Cardiac septum (tissue), 1 donor: ENCODE results near the gene CDKN2A. TPM values are rescaled to one million over a fixed set of nuclear protein-coding genes. Genes with fewer than 3 reads are reported as not detected.

ENCODE experiments used
- DNase-seq: peaks from one replicate; pipeline ENCODE4 v3.0.0-alpha.2; 2020; ENCODE audit warnings: low spot score
- intact Hi-C: fragments of 100-400 bp; cut with DNase I; formaldehyde crosslinking; loops from one replicate; pipeline ENCODE4 v1.14.0; 2022
- long read RNA-seq: library from polyadenylated mRNA; unstranded; transcript quantifications from one replicate; pipeline ENCODE4 v2.0.0, GENCODE V29; 2021
- total RNA-seq: library from RNA; stranded (reverse); fragmentation: NEBNext Ultra II Directional; extraction: Animal tissue kit (Norgen Biotek cat#: 25700); gene quantifications from one replicate; pipeline ENCODE4 v1.2.1, GENCODE V29; 2021
- donor health status: DM: no; HTN: no; CAD: no.

The CDKN2A gene
- total RNA-seq = 1.2 TPM
- long read RNA-seq = 0 reads

GRCh38 chr9:21993893-21994555 lies at the start of gene CDKN2A:
Gene CDKN2A (minus strand): TSS chr9:21994392.
- intact Hi-C loops = no loop called here
- no peak for DNase-seq

DNA sequence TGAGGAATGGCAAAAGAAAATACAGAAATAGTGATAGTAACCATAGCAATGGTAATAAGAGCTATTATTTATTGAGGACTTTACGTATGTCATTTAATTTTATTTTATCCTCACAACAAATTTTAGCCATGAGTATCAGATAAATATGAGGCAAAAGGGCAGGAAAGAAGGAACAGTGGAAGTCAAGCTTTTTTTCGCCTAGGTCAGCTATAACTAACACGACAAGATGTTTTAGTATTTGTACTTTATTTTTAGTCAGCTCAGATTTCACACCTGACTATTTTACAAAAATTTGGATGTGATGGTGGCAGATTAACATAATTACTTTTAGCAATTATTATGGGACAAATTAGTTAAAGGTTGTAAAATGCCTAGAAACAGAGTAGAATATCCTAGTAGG lies 49.7 kb upstream of the CDKN2A start:
- no peak for DNase-seq
- intact Hi-C loops = no loop called here

DNA sequence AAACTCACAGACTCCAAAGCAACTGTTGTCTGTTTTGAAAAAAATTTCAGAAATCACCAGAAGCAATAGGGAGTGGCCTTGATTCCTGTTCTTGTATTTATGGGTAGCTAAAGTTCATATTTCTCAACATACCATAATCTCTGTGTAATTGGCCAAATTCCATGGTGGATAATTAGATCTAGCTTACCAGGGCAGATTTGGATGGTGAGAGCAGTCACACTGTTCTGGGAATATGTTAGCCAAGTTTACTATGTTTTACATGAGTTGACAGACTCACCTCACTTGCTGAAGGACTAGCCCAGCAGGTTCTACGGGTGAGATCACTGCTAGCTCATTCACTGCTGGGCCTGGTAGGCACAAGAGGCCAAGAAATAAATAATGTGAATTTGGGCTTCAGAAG lies 47.6 kb upstream of the CDKN2A start:
- DNase-seq = no peak
- intact Hi-C loops = no loop called here

GRCh38 chr9:22041344-22041743 lies 47.2 kb upstream of the CDKN2A start:
- intact Hi-C loops = no loop called here

DNA sequence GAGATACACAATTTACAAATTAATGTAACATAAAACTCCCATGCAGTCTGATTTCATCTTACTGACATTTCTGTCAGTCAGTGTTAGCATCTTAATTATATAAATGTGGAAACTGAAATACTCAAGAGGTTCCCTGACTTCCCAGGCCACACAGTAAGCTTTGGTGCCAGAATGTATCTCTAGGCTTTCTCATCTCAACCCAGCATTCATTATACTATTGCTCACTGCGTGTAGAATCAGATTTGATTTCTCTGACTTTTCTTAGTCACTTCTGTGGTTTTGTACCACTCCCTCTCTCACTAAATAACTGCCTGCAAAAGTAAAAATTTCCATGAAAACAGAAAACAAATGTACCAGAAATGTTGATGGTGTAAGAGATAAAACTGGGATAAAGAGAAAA lies 46.6 kb upstream of the CDKN2A start:
- intact Hi-C loops = no loop called here
- no peak for DNase-seq

More at GRCh38 chr9:22041344-22041743, 47.2 kb upstream of the CDKN2A start:
- no peak for DNase-seq

- intact Hi-C loops = loop anchor here (10.0 kb wide), 2 partner anchors 196 to 224 kb away; no protein-coding TSS in a partner anchor
Observed at GRCh38 chr9:22039258-22039657, 45.1 kb upstream of the CDKN2A start.

GRCh38 chr9:22037954-22038690 lies 43.9 kb upstream of the CDKN2A start:
- no peak for DNase-seq
- intact Hi-C loops = loop anchor here (10.0 kb wide), 2 partner anchors 197 to 223 kb away; no protein-coding TSS in a partner anchor

More at GRCh38 chr9:22039258-22039657, 45.1 kb upstream of the CDKN2A start:
- no peak for DNase-seq

DNA sequence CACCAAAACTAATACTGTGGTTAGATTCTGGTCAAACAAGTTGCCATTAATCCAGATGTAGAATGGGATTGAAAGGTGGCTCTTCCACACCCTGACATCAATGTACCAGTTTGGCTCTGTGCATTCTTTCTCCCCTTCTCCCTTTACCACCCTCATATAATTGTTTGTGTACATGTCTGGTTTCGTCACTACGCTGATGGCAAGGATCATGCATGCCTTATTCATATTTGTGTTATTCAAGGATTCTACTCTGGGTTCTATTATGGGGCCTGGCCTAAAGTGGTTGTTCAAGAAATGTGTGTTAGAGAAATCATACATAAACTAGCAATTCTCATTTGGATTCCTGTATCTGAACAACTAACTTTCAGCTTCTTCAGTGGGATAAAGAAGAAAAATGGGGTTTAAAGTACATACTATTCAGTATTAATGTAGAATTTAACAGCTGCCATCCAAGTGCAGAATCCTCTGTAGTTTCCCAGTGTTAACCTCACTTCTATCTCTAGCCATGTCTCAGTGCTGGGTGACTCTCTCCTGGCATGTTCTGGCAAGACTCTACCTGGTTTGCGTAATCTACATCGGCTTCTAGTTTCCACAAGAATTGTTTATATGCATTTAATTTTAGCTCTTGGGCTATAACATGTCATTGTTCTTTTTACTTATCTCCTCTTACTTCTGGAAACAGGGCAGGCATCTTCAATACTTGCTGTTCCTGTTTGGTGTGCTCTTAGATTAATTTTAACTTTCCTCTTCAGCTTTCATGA lies 42.9 kb upstream of the CDKN2A start:
- DNase-seq = no peak
- intact Hi-C loops = loop anchor here (10.0 kb wide), 2 partner anchors 198 to 222 kb away; no protein-coding TSS in a partner anchor

GRCh38 chr9:22035591-22036011 lies 41.4 kb upstream of the CDKN2A start:
- intact Hi-C loops = loop anchor here (10.0 kb wide), 2 partner anchors 199 to 221 kb away; no protein-coding TSS in a partner anchor
- DNase-seq = no peak

GRCh38 chr9:22033012-22033630 lies 38.9 kb upstream of the CDKN2A start:
- intact Hi-C loops = loop anchor here (10.0 kb wide), 2 partner anchors 202 to 218 kb away; no protein-coding TSS in a partner anchor
- DNase-seq = no peak

GRCh38 chr9:22031655-22032411 lies 37.6 kb upstream of the CDKN2A start:
- intact Hi-C loops = loop anchor here (10.0 kb wide), 2 partner anchors 203 to 217 kb away; no protein-coding TSS in a partner anchor
- no peak for DNase-seq

DNA sequence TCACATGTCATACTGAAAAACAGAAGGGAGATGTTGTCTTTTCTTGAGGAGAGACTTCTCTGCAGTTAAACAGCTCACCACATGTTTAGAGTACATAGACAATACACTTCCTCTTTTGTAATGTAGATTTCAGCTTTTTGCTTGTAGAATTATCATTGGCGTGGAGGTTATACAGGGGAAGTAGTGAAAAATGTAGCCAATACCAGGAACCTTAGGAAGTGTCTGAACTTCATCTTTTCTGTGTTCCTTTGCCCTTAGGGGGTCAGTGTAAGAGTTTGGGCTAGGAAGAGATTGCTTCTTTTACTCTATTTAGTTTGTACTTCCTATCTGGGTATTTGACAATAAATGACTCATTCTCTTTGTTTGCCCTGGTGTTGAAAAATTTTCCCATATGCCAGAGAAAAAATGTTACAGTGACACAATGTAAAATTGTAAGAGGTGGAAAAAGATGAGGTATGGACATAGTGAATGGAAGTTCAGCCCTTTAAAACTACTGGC lies 36.0 kb upstream of the CDKN2A start:
- intact Hi-C loops = loop anchor here (10.0 kb wide), 2 partner anchors 205 to 215 kb away; no protein-coding TSS in a partner anchor
- DNase-seq = no peak

GRCh38 chr9:22029231-22029630 lies 35.0 kb upstream of the CDKN2A start:
- intact Hi-C loops = no loop called here
- no peak for DNase-seq

DNA sequence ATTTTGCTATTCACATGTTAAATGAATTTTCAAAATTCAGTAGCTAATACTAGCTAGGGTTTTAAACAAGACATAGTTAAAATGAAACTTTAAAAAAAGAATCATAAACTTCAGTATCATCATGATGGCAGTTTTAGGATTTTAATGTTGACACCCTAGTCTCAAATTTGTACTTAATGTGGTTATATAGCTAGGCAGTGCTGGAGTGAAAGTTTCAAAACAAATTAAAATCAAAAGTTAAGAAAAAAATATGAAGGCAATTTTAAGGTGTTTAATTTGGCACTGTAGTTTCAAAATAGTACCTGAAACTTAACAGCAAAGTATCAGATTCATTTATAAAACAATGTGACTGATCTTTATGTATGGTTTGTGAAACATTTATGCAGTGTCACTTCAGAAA lies 34.2 kb upstream of the CDKN2A start:
- DNase-seq = no peak
- intact Hi-C loops = no loop called here

DNA sequence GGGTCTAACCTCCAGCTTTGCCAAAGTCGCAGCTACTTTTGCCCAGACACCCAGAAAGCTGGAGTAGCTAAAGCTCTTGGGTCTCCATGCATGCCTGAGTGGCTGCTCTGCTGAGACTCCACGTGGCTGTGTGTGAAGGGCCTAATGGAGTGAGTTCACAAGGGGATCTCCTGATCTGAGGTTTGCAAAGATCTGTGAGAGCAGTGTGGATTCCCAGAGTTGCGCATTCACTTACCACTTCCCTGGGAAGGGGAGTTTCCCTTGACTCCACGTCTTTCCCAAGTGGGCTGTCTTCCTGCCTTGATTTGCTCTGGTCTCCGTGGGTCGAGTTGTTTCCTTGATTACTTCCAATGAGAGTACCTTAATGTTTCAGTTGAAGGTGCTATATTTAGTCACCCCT lies 32.5 kb upstream of the CDKN2A start:
- intact Hi-C loops = no loop called here
- DNase-seq = no peak

DNA sequence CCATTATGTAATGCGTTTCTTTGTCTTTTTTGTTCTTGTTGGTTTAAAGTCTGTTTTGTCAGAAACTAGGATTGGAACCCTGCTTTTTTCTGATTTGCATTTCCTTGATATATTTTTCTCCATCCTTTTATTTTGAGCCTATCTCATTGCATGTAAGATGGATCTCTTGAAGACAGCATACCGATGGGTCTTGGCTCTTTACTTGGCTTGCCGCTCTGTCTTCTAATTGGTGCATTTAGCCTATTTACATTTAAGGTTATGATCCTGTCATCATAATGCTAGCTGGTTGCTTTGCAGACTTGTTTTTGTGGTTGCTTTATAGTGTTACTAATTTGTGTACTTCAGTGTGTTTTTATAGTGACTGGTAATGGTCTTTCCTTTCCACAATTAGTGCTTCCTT lies 28.2 kb upstream of the CDKN2A start:
- intact Hi-C loops = no loop called here

DNA sequence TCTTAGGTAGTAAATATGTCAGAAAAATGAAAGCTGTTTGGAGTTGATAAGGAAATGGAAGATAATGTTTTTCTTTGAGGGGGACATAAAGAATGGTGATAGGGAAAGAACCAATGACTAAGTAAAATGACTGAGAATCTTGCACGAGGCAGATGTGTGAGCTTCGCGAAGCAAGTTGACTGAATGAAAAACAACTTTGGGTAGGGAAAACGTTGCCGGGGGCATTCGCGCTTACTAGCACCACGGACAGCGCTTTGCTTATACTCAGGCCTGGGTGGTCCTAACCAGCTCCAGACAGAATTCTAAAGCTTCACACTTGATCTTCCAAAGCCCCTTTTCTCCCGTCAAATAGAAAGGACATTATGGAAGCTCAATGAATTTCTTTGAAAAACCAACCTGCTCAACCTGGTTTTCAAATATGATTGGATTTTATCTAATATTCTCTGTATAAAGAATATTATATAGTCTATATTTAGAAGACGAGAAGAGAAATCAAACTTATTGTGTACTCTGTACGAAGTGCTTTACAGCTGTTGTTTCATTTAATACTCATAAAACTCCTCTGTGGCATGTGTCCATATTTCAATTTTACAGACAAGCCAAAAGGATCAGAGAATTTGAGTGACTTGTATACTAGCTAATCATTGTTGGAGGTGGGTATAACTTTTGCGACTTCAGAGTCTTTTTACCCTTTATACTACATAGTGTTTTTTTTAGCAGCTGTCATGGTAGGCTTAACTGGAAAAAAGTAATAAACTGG lies 16.9 kb upstream of the CDKN2A start:
- no peak for DNase-seq
- intact Hi-C loops = no loop called here

More for the DNA sequence above, 28.2 kb upstream of the CDKN2A start:
- no peak for DNase-seq

GRCh38 chr9:22009506-22009867 lies 15.3 kb upstream of the CDKN2A start:
- intact Hi-C loops = loop anchor here (5.0 to 10.0 kb wide), 3 partner anchors 42 to 197 kb away; no protein-coding TSS in a partner anchor
- no peak for DNase-seq
